ENCODE results near the gene TGFB1I1. TPM values are rescaled to one million over a fixed set of nuclear protein-coding genes. Genes with fewer than 3 reads are reported as not detected.

Gene TGFB1I1
- total RNA-seq, 1 experiment from 2014 or later: 8.7 TPM

DNA sequence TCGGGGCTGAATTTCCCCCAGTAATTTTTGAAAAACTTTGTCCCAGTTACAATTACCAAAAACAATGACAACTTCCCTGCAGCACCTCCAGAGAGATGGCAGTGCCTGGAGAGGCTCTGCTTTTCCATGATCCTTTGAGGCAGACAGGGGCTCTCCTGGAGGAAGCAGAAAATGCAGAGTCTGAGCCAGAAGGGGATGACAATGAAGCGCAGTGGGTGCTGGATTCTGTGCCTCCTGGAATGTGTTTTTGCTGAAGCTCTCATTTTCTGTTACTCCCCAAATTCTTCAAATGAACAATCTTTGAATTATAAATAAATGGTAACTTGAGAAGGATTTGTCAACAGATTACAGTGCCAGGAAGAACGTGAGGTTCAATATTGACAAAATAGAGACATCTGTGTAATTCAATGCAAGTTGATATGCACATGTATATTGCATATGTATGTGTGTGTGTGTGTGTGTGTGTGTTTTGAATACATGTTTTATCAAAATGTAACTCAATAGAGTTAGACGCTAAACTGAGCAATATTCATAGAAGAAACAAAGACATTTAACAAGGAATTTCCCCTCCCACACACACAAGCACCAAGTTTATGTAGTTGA lies 45.9 kb downstream of the TGFB1I1 start:
- POLR2A ChIA-PET: no interaction called here
- Histone ChIP-seq H3K9ac (ENCODE audit: low read length) (no peak overlapping the region), H4K20me1 (ENCODE audit: insufficient read depth) (no peaks in the 10 kb centered on the region), H3K4me3 (replicated peaks in 1 of 2; ENCODE audit: low read depth in 1 of 2, low read length in 2 of 2) (no peak overlapping the region), H3K4me1 (ENCODE audit: control insufficient read depth in 1 of 2, insufficient read depth in 2 of 2, low read length in 2 of 2) (no peaks in the 10 kb centered on the region), H3K9me3 (ENCODE audit: control insufficient read depth in 1 of 2, insufficient read depth in 1 of 2, low read depth in 1 of 2, low read length in 2 of 2) (no peaks in the 10 kb centered on the region; a peak in 1 of 4 replicates), H3K79me2 (ENCODE audit: insufficient read depth, low read length) (no peaks in the 10 kb centered on the region), H3K36me3 (ENCODE audit: control insufficient read depth in 1 of 2, insufficient read depth in 2 of 2, low read length in 2 of 2) (no peaks in the 10 kb centered on the region), H3K27ac (ENCODE audit: low read depth, low read length) (no peak overlapping the region), H3K4me2 (ENCODE audit: low read length) (no peak overlapping the region), H2AFZ (ENCODE audit: low read depth, low read length, poor library complexity, severe bottlenecking) (no peak overlapping the region), H3K9me2 (ENCODE audit: insufficient read depth) (no peaks in the 10 kb centered on the region), H3K27me3 (ENCODE audit: insufficient read depth, low read length) (no peaks in the 10 kb centered on the region)
- RAD21 ChIA-PET (ENCODE audit: low non-redundant PET in 1 of 2, low total read pairs in 2 of 2, uncharacterized antibody in 2 of 2, unreplicated experiment in 2 of 2): no interaction called here
- CTCF ChIA-PET: no interaction called here
- DNase-seq (ENCODE audit: low read depth, low spot score) (no peak), ATAC-seq (no peak)
- intact Hi-C loops (cut with micrococcal nuclease): no loop called here
- TF ChIP-seq JUND (IDR thresholded peaks at IDR 0.05): no peak
- no peak for TF ChIP-seq EGR1 (IDR thresholded peaks at IDR 0.05; ENCODE audit: low read depth)
- TF ChIP-seq SP1 (IDR thresholded peaks at IDR 0.05; ENCODE audit: low read depth): no peak
- TF ChIP-seq ZNF274 (IDR thresholded peaks at IDR 0.05; ENCODE audit: low read depth, low read length): no peak
- TF ChIP-seq, protein P1, sequence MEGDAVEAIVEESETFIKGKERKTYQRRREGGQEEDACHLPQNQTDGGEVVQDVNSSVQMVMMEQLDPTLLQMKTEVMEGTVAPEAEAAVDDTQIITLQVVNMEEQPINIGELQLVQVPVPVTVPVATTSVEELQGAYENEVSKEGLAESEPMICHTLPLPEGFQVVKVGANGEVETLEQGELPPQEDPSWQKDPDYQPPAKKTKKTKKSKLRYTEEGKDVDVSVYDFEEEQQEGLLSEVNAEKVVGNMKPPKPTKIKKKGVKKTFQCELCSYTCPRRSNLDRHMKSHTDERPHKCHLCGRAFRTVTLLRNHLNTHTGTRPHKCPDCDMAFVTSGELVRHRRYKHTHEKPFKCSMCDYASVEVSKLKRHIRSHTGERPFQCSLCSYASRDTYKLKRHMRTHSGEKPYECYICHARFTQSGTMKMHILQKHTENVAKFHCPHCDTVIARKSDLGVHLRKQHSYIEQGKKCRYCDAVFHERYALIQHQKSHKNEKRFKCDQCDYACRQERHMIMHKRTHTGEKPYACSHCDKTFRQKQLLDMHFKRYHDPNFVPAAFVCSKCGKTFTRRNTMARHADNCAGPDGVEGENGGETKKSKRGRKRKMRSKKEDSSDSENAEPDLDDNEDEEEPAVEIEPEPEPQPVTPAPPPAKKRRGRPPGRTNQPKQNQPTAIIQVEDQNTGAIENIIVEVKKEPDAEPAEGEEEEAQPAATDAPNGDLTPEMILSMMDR (IDR thresholded peaks at IDR 0.05 in 2 of 3, conservative IDR thresholded peaks at IDR 0.05 in 1 of 3; ENCODE audit: borderline replicate concordance in 1 of 3, insufficient read depth in 1 of 3, low read depth in 2 of 3, low read length in 2 of 3): no peak
- TF ChIP-seq ELF1 (IDR thresholded peaks at IDR 0.05; ENCODE audit: borderline replicate concordance, low read depth): no peak
- no peak for TF ChIP-seq CBX3 (IDR thresholded peaks at IDR 0.05; ENCODE audit: low read depth)
- TF ChIP-seq SRF (IDR thresholded peaks at IDR 0.05; ENCODE audit: low read depth): no peak
- TF ChIP-seq, protein P2, sequence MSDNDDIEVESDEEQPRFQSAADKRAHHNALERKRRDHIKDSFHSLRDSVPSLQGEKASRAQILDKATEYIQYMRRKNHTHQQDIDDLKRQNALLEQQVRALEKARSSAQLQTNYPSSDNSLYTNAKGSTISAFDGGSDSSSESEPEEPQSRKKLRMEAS (IDR thresholded peaks at IDR 0.05): no peak
- no peak for TF ChIP-seq ZFX (IDR thresholded peaks at IDR 0.05)
- no peak for TF ChIP-seq POLR2A (IDR thresholded peaks at IDR 0.05; ENCODE audit: borderline replicate concordance, extremely low read depth, insufficient read depth, insufficient read length)
- TF ChIP-seq RAD21 (IDR thresholded peaks at IDR 0.05; ENCODE audit: low read depth): no peak
- TF ChIP-seq, protein P3, sequence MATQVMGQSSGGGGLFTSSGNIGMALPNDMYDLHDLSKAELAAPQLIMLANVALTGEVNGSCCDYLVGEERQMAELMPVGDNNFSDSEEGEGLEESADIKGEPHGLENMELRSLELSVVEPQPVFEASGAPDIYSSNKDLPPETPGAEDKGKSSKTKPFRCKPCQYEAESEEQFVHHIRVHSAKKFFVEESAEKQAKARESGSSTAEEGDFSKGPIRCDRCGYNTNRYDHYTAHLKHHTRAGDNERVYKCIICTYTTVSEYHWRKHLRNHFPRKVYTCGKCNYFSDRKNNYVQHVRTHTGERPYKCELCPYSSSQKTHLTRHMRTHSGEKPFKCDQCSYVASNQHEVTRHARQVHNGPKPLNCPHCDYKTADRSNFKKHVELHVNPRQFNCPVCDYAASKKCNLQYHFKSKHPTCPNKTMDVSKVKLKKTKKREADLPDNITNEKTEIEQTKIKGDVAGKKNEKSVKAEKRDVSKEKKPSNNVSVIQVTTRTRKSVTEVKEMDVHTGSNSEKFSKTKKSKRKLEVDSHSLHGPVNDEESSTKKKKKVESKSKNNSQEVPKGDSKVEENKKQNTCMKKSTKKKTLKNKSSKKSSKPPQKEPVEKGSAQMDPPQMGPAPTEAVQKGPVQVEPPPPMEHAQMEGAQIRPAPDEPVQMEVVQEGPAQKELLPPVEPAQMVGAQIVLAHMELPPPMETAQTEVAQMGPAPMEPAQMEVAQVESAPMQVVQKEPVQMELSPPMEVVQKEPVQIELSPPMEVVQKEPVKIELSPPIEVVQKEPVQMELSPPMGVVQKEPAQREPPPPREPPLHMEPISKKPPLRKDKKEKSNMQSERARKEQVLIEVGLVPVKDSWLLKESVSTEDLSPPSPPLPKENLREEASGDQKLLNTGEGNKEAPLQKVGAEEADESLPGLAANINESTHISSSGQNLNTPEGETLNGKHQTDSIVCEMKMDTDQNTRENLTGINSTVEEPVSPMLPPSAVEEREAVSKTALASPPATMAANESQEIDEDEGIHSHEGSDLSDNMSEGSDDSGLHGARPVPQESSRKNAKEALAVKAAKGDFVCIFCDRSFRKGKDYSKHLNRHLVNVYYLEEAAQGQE (IDR thresholded peaks at IDR 0.05; ENCODE audit: low read depth): no peak
- no peak for TF ChIP-seq SIN3A (IDR thresholded peaks at IDR 0.05; ENCODE audit: low read depth)
- TF ChIP-seq CEBPB (IDR thresholded peaks at IDR 0.05; ENCODE audit: low read depth): no peak
- no TSS peak for BruUV-seq (replicated peaks)

All from HCT116 (cell line).